LNCaP clone FGC (cell line): ENCODE data around the gene DYNC1I2.

Experiments
- DNase-seq: peaks from one replicate; pipeline ENCODE4 v3.0.0-alpha.2; 2011; ENCODE audit warnings: low read depth
- H3K4me3 ChIP-seq: 2 replicates; pipeline ENCODE4 v1.5.1; 2011; ENCODE audit warnings: mild to moderate bottlenecking, low read depth, low read length, control low read depth
- CTCF ChIP-seq: IDR thresholded peaks from 2 replicates; pipeline ENCODE4 v1.5.1; 2012; ENCODE audit warnings: mild to moderate bottlenecking; ENCODE audit not compliant: control insufficient read depth, insufficient read depth; ENCODE audit errors: extremely low read depth

The DYNC1I2 gene

GRCh38 chr2:171728989-171729951 is 42.0 kb downstream of the DYNC1I2 start:
- no peak for TF ChIP-seq CTCF
- H3K4me3 ChIP-seq = no peak overlapping the region
- DNase-seq = no peak

- no peak for DNase-seq
- TF ChIP-seq CTCF = no peak
- no peak overlapping the region for H3K4me3 ChIP-seq
These were observed 42.7 kb downstream of the DYNC1I2 start for GRCh38 chr2:171729952-171730317.

- no peak for DNase-seq
- H3K4me3 ChIP-seq = no peak overlapping the region
- no peak for TF ChIP-seq CTCF
These were observed 48.9 kb downstream of the DYNC1I2 start for GRCh38 chr2:171735991-171736710.

- DNase-seq = no peak
- no peak overlapping the region for H3K4me3 ChIP-seq
- TF ChIP-seq CTCF = no peak
These were observed 53.9 kb downstream of the DYNC1I2 start for GRCh38 chr2:171741189-171741588.

GRCh38 chr2:171742760-171743159 is 55.5 kb downstream of the DYNC1I2 start:
- H3K4me3 ChIP-seq = no peak overlapping the region
- no peak for TF ChIP-seq CTCF
- DNase-seq = no peak

- TF ChIP-seq CTCF = no peak
- H3K4me3 ChIP-seq = no peak overlapping the region
- no peak for DNase-seq
These were observed 57.9 kb downstream of the DYNC1I2 start for GRCh38 chr2:171745141-171745540.
